Spinal cord (tissue), 10 donors: Measurements from ENCODE around the gene LYZL4. TPM values are rescaled to one million over a fixed set of nuclear protein-coding genes. Genes with fewer than 3 reads are reported as not detected.
A peak's percentile ranks its signal among the peaks of the same experiment; 100 is the strongest.

Experiments used
- DNase-seq, 6 donors: peaks; one replicate each; pipeline versions ENCODE4 v3.0.0 to v3.0.0-alpha.2; 2013 to 2015; ENCODE audit warnings: low spot score in 6 of 6, low read depth in 4 of 6
- H3K27ac ChIP-seq: one replicate; pipeline ENCODE4 v1.5.1; 2013; ENCODE audit warnings: low read depth, low read length, control low read depth
- H3K27me3 ChIP-seq: one replicate; pipeline ENCODE4 v1.6.1; 2013; ENCODE audit warnings: low read length; ENCODE audit not compliant: control insufficient read depth, insufficient read depth
- H3K36me3 ChIP-seq: one replicate; pipeline ENCODE4 v1.6.1; 2013; ENCODE audit warnings: low read length; ENCODE audit not compliant: control insufficient read depth, insufficient read depth
- H3K4me1 ChIP-seq: one replicate; pipeline ENCODE4 v1.6.1; 2013; ENCODE audit warnings: low read length; ENCODE audit not compliant: control insufficient read depth, insufficient read depth
- H3K4me3 ChIP-seq: one replicate; pipeline ENCODE4 v1.5.1; 2013; ENCODE audit warnings: low read depth, low read length, control low read depth
- H3K9me3 ChIP-seq: one replicate; pipeline ENCODE4 v1.6.1; 2013; ENCODE audit warnings: low read length; ENCODE audit not compliant: control insufficient read depth, insufficient read depth
- WGBS: methylation state at CpG from one replicate; pipeline ENCODE4 v1.1.5; 2013; ENCODE audit warnings: missing lambda C conversion rate; ENCODE audit not compliant: insufficient coverage; 5-methylcytosine and 5-hydroxymethylcytosine counted together
- polyA plus RNA-seq, 2 donors: library from polyadenylated mRNA; unstranded; fragments of 120-200 nt; gene quantifications; one replicate each; pipeline ENCODE4 v1.2.1, GENCODE V29; 2013; ENCODE audit not compliant: insufficient read length in 2 of 2
- total RNA-seq, 2 donors: library from RNA; depleted of rRNA in 1 of 2; stranded (reverse); fragments of 120-200 nt in 1 of 2; fragments of >200 nt in 1 of 2; gene quantifications; one replicate each; pipeline versions ENCODE4 v1.2.3 to v1.2.4, GENCODE V29; 2013 to 2014
- donor health status: healthy.

LYZL4 gene
- total and polyA plus RNA-seq, 4 donors, result not detected

DNA sequence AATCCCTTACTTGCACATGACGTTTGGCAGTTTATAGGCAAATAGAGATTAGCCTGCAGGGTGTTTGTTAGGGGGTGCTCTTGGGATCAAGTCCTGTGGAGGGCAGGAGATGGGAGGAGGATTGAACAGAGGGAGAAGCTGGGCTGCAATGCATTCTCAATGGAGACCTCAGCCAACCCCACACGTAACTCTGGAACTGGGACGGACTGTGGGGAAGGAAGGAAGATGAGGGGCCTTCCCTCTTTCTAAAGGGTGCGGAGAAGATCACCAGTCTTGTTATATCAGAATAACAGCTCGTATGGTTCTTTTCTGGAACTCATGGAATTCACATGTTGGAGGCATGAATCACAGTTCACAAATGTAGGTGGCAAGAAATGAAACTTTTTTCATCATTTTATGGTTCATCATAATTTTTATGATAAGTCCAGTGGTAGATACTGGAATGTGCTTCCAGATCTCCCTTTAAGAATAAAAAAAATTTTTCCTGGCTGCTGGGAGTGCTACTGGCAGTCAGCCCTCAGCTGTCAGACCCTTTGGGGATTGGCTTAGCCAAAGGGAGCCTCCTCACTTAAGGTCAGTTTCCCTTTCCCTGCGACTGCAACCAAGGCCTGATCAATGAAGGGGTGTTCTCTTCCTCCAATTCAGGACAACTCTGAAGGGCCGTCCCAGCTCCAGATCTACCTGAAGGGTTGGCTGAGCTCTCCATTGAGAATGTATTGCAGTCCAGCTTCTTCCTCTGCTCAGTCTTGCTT is 20.5 kb upstream of the LYZL4 start:
- H3K4me3 ChIP-seq, result no peak overlapping the region
- no peaks in the 10 kb centered on the region for H3K27me3 ChIP-seq
- no peak overlapping the region for H3K27ac ChIP-seq
- peaks cover 1% of the 10 kb centered on the region for H3K9me3 ChIP-seq
- H3K4me1 ChIP-seq, result no peaks in the 10 kb centered on the region
- 82% methylated on average over 1 of the region's 7 CpGs for WGBS
- no peak for DNase-seq
- no peaks in the 10 kb centered on the region for H3K36me3 ChIP-seq

DNA sequence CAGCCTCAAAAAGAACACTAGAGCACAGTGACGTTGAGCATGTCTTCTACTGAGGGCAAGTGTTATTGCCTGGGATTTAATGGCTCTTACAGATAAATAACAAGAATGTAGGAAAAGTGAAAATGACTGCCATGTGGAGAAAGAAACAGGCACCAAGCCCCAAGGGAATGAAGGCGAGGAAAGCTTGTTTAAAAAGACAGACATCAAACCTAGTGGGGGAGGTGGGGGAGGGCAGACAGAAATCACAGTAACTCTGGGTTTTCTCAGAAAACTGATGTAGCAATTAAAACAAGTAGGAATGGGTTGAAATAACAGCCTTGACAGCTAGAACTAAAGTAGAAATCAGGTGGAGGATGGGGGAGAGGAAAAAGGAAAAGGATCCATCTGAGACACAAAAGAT is 18.4 kb upstream of the LYZL4 start:
- Histone ChIP-seq H3K9me3 (peaks cover 1% of the 10 kb centered on the region), H3K4me3 (no peak overlapping the region), H3K27ac (no peak overlapping the region)

DNA sequence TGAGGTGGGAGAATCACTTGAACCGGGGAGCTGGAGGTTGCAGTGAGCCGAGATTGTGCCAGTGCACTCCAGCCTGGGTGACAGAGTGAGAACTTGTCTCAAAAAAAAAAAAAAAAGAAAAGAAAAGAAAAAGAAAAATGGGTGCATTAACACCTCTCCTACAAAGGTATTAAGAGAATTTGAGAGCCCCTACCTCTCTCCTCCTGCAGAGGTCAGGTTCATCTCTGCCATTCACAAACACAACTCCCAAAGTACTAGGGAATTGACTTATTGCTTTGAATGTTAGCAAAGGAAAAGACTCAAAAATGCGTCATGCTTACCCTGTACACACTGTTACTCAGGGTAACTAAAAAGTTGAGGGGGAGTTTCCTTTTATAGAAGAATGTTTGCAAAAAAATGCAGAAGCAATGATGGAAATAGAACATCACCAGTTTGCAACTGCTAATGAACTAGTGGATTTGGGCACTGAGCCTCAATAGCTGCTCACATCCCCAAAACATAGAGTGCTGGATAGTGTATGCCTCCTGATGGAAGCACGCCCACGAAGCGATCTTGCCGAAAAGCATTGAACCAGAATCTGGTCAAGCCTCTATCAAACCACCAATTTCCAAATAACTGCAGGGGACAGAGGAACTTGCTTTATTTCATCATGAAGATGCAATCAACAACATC is 15.5 kb upstream of the LYZL4 start:
- no peak for DNase-seq
- Histone ChIP-seq H3K27ac (no peak overlapping the region), H3K4me1 (no peaks in the 10 kb centered on the region), H3K9me3 (no peaks in the 10 kb centered on the region), H3K4me3 (no peak overlapping the region), H3K36me3 (no peaks in the 10 kb centered on the region), H3K27me3 (no peaks in the 10 kb centered on the region)
- 79% methylated on average over 4 of the region's 7 CpGs for WGBS

More for the DNA sequence above, 18.4 kb upstream of the LYZL4 start:
- Histone ChIP-seq H3K36me3 (no peaks in the 10 kb centered on the region), H3K4me1 (no peaks in the 10 kb centered on the region), H3K27me3 (no peaks in the 10 kb centered on the region)
- 29% methylated on average over 1 of the region's 2 CpGs for WGBS
- no peak for DNase-seq

DNA sequence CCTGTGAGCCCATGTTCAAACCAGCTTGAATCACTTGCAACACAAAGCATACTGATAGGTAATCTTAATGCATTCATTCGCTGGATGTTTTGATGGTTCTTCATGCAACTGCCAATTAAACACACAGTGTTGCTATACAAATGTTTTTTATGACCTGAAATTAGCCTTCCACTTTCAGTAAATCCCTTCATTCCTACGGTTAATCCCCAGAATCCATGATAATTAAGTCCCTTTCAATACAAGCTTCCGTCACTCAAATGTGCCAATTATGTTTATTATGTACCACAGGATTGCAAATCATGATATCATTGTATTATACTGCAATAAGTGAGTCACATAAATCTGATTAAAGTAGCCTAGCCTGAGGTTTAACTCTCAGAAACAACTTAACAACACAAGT is 14.5 kb upstream of the LYZL4 start:
- Histone ChIP-seq H3K4me3 (no peak overlapping the region), H3K27me3 (no peaks in the 10 kb centered on the region), H3K36me3 (no peaks in the 10 kb centered on the region), H3K27ac (no peak overlapping the region), H3K4me1 (no peaks in the 10 kb centered on the region), H3K9me3 (no peaks in the 10 kb centered on the region)
- WGBS, result no CpG with 5 or more reads among the region's 3 CpGs
- DNase-seq, result peak in 1 of 6 donors; percentile 48

DNA sequence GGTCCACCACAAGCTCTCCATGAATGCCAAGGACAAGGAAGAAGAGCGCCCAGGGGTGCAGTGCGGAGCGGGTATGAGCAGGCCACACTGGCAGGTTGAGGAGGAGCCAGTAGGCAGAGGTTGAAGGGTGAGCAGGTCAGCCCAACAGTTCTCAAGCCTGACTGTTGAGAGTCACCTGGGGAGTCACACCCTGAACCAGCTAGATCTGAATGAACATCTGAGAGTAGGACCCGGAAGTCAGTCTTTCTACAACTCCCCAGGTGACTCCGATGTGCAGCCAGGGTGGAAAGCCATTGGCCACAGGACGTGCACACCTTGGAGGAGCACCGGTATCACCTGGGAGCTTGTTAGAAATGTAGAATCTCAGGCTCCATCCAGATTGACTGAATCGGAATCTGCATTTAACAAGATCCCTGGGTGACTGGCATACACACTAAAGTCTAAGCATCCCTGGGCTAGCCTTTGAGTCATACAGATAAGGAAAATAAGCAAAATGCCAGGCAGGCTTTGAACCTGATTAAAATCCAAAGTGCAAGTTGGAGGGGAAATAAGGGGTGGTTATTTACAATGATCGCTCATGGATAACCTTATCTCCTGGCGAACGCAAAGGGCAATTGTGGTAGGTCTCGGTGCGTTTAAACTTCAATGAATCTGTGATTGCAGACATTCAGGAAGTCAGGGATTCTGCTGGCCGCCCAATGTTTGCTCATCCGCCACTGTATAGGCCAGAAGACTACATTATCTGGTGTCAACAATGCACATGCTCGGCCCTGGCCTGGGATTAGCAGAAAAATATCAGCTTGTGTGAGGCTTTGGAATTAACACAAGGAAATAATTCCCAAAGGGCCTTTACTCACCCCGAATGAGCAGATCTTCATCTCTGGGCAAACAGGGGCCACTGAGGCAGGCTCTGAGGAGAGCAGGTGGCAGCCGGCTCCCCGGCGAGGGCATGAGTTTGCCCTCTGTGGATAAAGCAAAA is 11.7 kb upstream of the LYZL4 start:
- H3K36me3 ChIP-seq, result no peaks in the 10 kb centered on the region
- no peak overlapping the region for H3K4me3 ChIP-seq
- no peaks in the 10 kb centered on the region for H3K27me3 ChIP-seq
- no peak overlapping the region for H3K27ac ChIP-seq
- DNase-seq, result no peak
- no peaks in the 10 kb centered on the region for H3K9me3 ChIP-seq
- 96% methylated on average over 15 of the region's 20 CpGs for WGBS
- no peaks in the 10 kb centered on the region for H3K4me1 ChIP-seq

DNA sequence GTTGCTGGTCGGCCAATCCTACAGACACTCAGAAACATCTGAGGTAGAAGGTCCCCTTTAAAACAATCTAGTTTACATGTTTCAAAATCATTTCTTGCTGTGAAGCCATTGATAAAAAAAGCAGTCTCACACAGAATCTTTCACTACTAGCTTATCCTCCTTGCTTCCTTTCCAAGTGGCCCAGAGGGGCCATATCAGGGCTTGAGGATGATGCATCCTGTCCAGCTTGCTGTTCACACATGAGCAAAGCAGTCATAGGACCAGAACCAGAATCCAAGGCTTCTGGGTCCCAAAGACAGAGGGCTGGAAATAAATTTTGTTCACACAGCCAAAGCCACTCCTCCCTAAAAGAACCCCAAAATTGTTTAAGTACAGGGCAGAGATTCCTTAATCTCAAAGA is 9.2 kb upstream of the LYZL4 start:
- Histone ChIP-seq H3K27ac (no peak overlapping the region), H3K27me3 (no peaks in the 10 kb centered on the region), H3K4me1 (no peaks in the 10 kb centered on the region), H3K4me3 (no peak overlapping the region), H3K9me3 (no peaks in the 10 kb centered on the region), H3K36me3 (no peaks in the 10 kb centered on the region)
- DNase-seq, result no peak
- 100% methylated on average over 1 of the region's 1 CpG for WGBS

DNA sequence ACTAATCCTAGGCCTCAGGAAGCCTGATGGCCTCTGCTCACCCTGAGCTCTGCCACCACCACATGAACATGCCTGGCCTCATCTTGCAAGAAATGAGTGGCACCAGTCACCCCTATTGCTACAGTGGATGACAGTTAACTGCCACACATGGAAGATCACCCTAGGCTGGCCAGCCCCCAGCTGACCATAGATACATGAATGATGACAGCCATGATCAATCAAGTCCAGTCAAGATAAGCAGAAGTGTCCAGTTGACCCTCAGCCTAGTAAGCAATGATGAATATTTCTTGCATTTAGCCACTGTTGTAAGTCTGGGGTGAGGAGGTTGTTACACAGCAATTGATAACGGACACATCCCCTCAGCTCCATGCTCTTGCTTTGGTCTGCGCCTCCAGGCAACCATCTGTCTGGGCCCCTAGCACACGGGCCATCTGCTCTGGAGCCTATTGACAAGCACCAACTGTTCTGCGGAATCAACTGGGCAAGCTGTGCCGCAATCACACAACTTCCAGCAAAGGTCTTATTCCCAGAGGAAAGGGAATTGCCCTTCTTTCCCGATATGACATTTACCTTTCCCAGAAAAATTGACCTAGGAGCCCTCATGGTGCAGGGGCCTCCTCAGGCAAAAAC is 2.2 kb upstream of the LYZL4 start:
- Histone ChIP-seq H3K27ac (no peak overlapping the region), H3K36me3 (no peaks in the 10 kb centered on the region), H3K4me1 (no peaks in the 10 kb centered on the region), H3K9me3 (no peaks in the 10 kb centered on the region), H3K4me3 (no peak overlapping the region), H3K27me3 (no peaks in the 10 kb centered on the region)
- DNase-seq, result no peak
- 86% methylated on average over 3 of the region's 6 CpGs for WGBS

DNA sequence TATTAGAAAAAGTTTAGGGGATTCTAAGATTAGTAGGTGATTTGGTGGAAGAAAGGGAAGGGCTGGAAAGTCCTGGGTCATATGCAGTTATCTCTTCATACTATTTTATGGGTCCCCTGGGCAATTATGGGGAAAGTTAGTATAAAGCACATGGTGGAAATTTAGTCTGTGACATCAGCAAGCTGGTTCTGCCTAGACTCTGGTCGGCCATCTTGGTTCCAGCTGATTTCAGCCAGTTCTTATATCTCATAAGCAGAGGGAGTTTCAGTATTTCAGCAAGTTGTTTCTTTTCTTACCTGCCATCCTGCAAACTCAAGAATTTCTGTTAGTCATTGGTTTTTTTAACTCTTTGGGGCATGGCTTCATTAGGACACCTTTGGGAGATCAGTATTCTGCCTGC is 1.0 kb upstream of the LYZL4 start:
- H3K27me3 ChIP-seq, result no peaks in the 10 kb centered on the region
- H3K4me1 ChIP-seq, result no peaks in the 10 kb centered on the region
- 83% methylated on average over 1 of the region's 1 CpG for WGBS
- no peak overlapping the region for H3K27ac ChIP-seq
- no peak overlapping the region for H3K4me3 ChIP-seq
- no peak for DNase-seq
- no peaks in the 10 kb centered on the region for H3K9me3 ChIP-seq
- no peaks in the 10 kb centered on the region for H3K36me3 ChIP-seq

DNA sequence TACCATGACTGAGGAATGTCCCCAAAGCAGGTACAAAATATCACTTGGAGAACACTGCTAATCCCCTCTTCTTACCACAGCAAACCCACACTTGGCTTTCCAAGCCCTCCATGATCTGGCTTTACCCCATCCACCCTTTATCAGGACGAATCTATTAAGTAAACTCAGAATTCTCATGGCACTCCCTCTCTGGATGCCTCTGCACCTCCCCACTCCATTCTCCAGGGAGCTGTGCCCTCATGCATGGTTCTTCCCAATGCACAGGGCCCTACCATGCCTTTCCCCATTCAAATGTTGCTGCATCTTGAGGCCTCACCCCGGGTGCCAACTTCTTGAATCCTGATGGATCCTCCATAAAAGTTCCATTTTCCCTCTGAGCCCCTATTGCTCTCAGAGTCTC is 2.3 kb downstream of the LYZL4 start:
- H3K36me3 ChIP-seq, result no peaks in the 10 kb centered on the region
- 81% methylated on average over 2 of the region's 2 CpGs for WGBS
- no peaks in the 10 kb centered on the region for H3K27me3 ChIP-seq
- no peak for DNase-seq
- H3K4me3 ChIP-seq, result no peak overlapping the region
- H3K27ac ChIP-seq, result no peak overlapping the region
- no peaks in the 10 kb centered on the region for H3K9me3 ChIP-seq
- no peaks in the 10 kb centered on the region for H3K4me1 ChIP-seq
